Stimulated activated CD8-positive, alpha-beta memory T cell treated with anti-CD3 and anti-CD28 coated beads, Interleukin-15, amount 100 ng/mL, for 4 hours (primary cell): ENCODE results near the gene GALNS.
"Not testable (repeated sequence)": the region's sequence is repeated elsewhere in the genome, so short reads cannot be mapped to it uniquely, and the experiment has no call there.

ENCODE experiments used
- DNase-seq, 2 donors: peaks; one replicate each; pipeline ENCODE4 v3.0.0-alpha.2; 2020; ENCODE audit warnings: low read depth in 2 of 2

GALNS gene

DNA sequence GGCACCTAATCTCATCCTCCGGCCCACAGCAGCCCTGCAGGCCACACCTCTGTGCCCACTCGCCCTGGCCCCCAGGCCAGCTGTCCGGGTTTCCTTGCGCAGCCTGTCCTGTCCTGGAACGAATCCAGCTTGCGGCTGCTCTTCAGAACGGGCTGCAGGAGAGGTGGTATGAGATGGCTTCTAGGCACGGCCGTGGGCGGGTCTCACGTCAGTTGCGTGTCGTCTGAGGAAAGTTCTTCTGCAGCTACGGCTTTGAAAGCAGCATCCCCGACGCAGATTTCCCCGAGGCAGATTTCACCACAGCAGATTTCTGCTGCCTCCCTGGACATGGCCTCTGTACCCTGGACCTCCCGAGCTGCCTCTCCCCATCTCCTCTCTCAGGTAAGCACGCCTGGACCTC lies 18.2 kb downstream of the GALNS start:
- no peak for DNase-seq

DNA sequence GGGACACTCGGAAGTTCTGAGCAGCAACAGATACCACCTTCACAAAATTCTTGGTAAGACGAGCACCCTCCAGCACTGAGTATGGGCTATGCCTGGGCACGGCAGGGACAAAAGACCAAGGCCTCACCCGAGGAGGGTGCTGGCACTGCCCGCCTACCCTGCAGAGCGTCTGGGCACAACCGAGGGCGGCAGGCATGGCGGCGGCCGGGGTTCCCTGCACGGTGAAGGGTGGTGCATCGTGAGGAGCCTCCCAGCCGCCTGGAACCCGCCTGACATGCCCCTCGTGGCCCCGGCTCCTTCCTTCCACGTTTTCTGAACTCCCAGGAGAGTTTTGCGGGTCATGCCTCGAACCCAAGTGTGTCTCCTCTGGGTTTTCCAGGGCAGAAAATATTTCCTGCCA lies 18.9 kb downstream of the GALNS start:
- no peak for DNase-seq

DNA sequence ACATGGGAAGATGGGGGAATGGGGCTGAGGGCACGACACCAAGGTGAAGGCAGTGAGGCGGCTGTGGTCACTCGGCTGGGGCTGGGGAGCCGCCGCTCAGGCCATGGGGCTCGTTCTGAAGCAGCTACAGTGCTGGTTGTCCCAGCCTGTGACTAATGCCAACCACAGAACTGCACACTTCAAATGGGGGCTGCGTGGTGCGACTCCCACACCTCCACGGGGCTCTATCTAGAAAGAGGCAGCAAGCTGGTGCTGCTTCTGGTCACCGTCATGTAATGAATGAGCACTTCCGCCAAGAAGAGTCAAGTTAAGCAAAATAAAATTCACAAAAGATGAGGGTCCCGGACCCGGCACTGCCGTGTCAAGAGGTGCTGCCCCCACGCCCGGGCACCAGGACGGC lies 20.0 kb downstream of the GALNS start:
- DNase-seq, result no peak

DNA sequence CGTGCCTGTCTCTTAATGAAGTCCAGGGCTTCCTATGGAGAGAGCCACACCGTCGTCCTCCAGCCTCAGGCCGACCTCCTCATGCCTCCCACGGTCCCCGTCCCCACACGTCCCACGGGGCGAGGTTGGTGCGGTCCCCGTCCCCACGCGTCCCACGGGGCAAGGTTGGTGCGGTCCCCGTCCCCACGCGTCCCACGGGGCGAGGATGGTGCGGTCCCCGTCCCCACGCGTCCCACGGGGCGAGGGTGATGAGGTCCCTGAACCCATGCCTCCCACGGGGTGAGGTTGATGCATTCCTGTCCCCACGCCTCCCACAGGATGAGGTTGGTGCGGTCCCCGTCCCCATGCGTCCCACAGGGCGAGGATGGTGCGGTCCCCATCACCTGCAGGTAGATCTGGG lies 20.9 kb downstream of the GALNS start:
- DNase-seq, result no peak

DNA sequence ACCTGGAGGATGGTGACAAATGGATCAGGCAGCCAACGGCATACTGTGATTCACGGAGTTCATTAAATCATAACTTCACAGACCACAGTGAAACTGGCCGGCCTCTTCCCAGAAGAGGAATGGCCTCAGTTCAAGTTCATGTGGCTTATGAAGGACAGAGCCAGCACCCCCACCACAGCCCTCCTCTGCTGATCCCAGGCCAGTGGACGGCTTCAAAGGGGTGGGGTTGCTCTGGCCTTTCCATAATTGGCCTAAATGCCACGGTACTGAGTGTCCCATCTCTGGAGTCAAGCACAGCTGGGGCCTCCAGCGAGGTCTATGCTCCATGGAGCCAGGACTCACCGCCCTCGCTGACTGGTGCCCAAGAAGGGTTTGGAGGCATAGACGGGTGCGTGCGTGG lies 21.4 kb downstream of the GALNS start:
- no peak for DNase-seq

DNA sequence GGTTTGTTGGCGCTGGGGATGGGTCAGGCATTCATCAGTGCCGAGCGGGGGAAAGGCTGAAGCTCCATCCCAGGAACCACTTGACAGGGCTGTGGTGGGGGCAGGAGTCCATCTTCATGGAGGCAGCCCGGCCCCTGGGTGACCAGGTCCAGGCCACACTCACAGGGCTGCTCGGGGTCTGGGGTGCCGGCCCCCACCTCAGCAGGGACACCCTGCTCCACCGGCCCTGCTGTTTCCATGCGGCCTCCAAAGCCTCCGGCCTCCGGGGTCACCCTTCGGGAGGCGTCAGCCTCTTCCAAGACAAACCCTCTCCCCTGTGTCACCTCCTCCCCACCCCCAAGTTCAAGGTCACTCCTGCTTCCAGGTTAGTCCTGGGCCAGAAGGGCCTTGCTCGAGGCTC lies 22.1 kb downstream of the GALNS start:
- DNase-seq, result no peak

DNA sequence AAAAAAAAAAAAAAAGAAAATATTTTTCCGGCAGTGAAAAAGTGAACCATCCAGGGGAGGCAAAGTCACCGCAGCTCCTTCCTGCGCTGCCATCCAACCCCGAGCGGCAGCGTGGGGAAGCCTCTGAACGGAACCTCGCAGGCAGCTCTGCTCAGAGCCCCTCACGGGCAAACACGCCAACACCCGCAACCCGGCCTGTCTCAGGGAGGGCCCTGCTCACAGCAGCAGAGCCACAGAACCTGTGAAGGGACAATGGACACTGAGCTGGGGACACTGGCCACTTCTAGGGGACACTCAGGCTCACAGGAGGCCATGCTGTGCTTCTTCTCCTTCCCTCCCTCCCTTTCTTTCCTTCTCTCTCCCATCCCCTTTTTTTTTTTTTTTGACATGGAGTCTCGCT lies 23.7 kb downstream of the GALNS start:
- DNase-seq, result no peak

DNA sequence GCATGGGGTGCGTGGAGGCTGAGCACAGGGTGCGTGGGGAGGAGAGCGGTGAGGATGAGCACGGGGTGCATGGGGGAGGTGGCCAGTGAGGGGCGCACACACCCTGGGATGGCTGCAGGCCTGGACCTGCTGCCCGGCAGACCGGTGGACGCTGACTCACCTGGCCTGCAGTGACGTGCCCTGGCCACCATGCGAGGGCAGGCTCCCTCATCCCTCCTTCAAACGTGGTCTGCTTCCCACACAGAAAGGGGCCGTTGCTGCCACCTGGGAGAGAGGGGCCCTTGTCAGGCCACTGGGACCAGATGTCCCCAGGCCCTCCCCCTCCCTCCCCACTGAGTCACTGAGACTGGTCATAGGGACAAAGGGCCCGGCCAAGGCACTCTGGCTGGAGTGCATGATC lies 24.9 kb downstream of the GALNS start:
- no peak for DNase-seq

DNA sequence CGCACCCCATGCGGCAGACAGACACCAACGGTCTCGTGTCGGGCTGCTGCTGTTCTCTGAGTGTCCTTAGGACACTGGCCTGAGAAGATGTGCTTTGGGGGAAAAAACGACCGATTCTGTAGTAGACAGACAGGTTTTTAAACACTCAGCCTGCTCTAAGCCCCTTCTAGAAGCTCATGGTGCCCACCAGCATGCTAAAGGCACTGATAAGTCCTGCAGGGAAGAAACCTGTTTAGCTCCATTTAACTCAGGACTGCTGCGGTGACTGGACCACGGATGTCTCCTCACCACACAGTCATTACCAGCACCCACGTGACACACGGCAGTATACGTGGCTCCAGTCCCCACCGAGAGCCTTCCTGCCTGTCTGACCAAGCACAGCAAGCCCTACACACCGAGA lies 26.0 kb downstream of the GALNS start:
- no peak for DNase-seq

DNA sequence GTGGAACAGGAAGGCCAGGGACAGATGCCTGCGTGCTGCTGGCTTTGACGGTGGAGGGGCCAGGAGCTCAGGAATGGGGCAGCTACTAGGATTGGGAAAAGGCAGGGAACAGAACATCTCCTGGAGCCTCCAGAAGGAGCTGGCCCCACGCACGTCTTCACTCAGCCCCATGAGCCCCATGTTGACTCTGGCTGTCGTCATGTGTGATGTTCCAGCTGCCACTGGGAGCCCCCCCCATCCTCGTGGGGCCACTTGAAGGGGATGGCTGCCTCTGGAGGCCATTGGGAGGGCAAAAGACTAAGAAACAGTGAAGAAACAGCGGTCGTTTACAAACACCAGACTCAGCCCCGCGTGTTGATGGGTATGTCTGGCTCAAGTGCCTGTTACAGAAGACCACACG lies 26.5 kb downstream of the GALNS start:
- DNase-seq, result no peak

DNA sequence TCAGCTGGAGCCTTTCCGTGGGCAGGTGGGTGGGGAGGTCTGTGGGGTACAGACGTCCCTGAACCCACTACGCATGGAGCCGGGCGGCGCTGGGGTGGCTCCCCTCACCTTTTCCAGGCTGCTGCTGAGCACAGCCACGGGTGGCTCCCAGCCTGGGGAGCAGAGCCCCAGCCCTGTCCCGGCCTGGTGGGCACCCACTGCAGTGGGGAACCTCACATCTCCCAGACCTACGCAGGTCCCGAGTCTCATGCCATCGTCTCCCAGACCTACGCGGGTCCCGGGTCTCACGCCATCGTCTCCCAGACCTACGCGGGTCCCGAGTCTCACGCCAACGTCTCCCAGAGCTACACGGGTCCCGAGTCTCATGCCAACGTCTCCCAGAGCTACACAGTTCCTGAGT lies 28.0 kb downstream of the GALNS start:
- DNase-seq, result no peak

DNA sequence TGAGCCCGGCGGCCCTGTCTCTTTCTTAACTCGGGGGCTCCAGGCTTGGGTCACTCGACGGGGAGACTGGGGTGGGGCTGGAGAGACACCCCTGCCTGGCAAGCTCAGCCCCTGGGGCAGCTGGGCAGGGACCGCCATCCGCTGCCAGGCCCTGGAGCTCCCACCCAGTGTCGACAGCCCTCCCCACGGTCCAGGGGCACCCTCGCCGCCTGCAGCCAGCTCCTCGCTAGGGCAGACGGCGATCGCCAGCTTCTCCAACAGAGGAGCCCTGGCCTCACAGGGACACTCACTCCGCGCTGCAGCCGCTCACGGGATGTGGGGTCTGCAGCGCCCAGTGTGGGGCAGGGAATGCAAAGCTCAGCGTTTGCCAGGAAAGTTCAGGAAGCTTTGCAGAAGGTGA lies 29.0 kb downstream of the GALNS start:
- no peak for DNase-seq

DNA sequence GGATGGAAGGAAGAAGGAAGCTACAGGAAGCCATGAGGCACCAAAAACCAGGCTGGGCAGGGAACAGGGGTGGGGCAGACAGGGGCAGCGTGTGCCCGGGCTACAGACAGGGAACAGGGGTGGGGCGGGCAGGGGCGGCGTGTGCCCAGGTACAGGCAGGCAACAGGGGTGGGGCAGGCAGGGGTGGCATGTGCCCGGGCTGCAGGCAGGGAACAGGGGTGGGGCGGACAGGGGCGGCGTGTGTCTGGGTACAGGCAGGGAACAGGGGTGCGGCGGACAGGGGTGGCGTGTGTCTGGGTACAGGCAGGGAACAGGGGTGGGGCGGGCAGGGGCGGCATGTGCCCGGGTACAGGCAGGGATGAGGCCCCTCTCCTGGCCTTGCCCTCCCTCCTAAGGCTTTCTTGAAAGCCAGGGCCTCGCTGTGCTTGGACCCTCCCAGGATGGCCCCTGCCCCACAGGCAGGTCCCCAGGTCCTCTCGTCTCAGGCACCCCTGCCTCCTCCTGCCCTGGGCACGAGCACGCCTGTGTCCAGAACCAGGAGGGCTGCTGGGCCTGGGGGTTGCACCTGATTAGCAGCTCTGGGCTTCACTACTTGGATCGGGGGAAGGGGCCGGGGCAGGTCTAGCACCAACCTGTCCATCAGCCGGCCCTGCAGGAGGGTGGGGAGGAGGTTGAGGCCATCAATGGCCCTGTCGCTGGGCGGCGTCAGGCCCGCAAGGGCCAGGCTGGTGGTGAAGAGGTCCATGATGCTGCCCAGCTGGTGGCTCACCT lies 30.5 kb downstream of the GALNS start:
- DNase-seq, result no peak

DNA sequence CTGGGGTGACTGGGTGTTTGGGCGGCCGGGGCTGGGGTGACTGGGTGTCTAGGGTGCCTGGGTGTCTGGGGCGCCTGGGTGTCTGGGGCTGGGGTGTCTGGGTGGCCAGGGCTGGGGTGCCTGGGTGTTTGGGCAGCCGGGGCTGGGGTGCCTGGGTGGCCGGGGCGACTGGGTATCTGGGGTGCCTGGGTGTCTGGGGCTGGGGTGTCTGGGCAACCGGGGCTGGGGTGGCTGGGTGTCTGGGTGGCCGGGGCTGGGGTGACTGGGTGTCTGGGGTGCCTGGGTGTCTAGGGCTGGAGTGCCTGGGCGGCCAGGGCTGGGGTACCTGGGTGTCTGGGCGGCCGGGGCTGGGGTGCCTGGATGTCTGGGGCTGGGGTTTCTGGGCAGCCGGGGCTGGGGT lies 31.6 kb downstream of the GALNS start:
- no peak for DNase-seq

DNA sequence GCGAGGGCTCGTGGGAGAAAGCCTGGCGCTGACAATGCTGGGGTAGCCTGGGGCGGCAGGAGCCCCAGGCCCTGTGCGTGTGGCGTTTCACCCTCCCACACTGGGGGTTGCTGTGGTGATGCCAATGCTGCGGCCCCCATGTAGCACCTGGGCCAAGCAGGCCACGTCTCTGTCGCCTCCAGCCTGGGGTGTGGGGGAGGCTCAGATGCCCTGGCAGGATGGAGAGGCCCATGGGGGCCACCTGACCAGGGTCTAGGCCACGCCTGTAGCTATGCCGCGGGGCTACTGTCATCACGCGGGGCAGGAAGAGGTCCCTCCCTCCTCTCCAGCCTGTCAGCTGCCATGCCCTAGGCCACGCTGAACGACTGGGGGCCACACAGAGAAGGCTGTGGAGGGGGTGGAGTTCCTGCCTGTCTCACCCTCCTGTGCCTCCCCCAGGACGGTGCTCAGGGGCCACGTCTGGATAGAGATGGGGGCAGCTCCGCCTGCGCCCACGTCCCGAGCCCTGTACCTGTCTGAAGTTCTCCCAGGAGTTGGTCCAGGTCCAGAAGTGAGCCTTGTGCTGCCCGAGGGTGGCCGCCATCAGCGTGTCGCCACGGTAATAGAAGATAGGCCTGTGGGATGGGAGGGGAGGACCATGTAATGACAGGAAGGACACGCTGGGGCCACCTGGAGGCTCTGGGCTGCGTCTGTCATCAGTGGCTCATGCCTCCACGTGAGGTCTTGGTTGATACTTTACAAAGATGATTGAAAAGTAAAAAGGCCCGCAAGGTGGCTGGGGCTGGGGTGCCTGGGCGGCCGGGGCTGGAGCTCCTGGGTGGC lies 32.3 kb downstream of the GALNS start:
- DNase-seq, result no peak

DNA sequence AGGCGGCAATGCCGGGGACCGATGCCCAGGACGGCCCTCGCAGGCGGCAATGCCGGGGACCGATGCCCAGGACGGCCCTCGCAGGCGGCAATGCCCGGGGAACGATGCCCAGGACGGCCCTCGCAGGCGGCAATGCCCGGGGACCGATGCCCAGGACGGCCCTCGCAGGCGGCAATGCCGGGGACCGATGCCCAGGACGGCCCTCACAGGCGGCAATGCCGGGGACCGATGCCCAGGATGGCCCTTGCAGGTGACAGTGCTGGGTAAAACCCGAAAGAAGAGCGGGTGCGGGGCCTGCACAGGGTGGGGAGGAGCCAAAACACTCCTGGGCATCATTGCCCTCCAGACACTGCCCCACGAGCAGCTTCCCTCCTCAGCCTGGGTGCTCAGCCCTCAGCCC lies 33.1 kb downstream of the GALNS start:
- DNase-seq, result not testable (repeated sequence)

DNA sequence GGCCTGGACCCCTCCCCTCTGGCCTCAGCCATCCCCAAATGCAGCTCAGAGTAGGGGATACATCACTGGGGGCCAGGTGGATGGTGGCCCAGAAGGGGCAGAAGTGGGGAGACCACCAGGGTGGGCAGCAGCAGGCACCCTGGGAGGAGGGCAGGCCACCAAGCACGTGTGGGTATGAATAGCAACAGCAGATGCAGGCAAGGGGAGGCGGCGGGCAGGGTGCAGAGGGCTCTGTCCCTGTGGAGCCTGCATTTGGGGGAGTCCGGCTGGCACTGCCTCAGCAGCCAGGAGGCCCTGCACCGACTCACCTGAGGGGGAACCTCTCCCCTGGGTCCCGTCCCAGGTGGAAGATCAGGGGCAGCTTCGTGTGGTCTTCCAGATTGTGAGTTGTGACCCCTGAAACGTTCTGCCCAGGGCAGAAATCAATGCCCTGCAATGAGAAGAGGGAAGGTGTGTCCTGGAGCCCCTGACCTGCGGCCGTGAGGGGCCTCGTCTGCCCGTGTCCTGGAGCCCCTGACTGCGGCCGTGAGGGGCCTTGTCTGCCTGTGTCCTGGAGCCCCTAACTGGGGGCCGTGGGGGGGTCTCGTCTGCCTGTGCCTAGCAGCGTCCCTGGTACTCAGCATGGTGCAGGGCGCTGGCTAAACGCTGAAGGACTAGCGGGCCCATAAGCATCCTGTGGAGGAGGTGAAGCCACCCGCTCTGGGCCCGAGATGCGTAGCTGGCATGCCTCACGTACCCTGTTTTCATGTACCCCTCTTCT lies 34.3 kb downstream of the GALNS start:
- no peak for DNase-seq

DNA sequence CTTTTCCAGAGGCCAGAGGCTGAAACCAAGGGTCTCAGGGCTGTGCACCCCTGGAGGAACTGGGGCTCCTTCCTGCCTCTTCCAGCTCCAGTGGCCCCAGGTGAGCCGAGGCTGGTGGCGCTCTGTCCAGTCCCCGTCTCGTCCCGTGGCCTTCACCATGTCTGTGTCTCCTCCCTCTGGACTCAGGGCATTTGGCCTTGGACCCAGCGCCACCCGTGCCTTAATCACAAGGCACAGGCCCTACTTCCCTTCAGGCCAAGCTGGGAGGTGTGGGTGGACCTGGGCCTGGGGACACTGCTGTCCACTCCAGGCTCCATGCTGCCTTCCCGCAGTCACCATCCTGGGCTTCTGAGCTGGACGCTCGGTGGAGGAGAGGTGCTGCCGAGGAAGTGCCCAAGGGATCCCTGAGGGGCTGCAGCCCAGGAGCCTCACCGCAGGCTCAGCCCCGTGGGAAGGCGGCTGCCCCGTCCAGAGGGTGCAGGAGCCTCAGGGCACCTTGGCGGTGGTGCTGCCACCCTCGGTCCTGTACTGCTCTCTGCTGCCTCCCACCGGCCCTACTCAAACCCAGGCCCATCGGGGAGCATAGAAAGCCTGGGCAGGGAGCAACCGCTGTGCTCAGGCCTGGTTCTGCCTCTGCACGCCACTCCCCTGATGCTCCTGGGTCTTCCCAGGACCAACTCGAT lies 35.4 kb downstream of the GALNS start:
- no peak for DNase-seq

DNA sequence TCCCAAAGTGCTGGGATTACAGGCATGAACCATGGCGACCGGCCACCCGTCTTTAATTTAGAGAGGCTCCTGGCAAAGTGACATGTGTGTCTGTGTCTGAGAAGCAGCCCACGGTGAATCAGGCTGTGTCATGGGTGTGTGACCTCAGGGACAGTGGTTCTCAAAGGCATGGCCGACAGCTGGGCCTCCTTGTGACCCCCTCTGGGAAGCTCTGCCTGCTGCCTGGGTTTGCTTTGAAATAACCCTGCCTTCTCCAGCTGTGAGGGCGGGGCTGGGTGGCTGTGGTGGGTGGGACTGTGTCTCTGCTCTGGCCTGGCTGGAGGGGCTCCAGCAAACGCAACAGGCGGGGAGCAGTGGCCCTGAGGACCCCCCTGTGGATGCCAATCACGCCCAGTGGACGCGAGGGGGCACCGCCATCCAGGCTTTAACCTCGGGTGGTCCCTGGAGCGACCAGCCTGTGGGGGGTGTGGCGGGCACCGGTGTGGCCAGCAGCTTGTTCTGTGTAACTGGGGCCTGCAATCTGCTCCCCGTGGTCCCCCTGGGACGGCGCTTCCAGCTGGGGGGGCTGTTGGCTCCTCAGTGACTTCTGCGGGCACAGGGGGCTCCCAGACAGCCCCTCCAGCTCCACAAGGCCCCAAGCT lies 36.2 kb downstream of the GALNS start:
- DNase-seq, result no peak

DNA sequence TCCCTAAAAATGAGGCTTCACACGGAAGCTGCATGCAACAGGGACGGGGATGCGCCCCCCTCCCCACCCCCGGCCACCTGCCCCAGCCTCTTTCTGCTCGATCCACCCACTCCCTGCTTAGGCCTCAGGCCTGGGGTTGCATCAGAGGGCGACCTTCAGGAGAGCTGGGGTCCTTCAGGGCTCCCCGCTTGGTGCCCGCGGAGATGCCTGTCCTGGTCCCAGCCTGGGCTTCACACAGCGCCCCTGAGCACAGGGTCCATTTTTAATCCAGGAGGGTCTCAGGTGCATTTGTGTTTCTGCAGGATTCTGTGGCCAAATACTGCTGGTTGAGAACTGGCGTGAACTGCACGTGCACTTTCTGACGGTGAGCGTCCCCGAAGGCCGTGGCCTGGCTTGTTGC lies 37.6 kb downstream of the GALNS start:
- DNase-seq, result no peak

DNA sequence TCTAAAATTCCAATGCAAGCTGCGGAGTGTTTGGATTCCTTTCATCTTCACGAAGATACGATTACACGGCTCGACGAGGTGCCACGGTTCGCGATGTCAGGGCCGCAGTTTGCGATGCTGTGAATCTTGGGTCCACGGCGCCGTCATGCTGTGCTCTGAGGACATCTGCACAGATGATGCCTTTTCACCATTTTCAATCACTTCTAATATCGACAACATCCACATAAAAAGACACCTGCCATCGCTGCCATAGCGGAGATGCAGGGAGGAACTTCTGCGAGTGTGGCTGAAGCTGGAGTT lies 38.2 kb downstream of the GALNS start:
- no peak for DNase-seq
